Activated B cell treated with CpG ODN at 0.5 μM for 24 hours (primary cell): Measurements from ENCODE around the gene TMBIM6. TPM values are rescaled to one million over a fixed set of nuclear protein-coding genes. Genes with fewer than 3 reads are reported as not detected.

ENCODE experiments used
- ATAC-seq: fragments of 200-7000 bp; cut with Tn5 transposase; one replicate; pipeline ENCODE4 v1.10.0; 2021; ENCODE audit warnings: low read depth, mild to moderate bottlenecking, moderate library complexity
- CTCF ChIA-PET: fragments of 350-600 bp; sonication (Branson Sonifier 250); formaldehyde crosslinking; loops from one replicate; lab custom pipeline; 2021; ENCODE audit warnings: antibody characterized with exemption; lab: Charles Lee
- POLR2A ChIA-PET: fragments of 350-600 bp; sonication (Branson Sonifier 250); formaldehyde crosslinking; loops from one replicate; lab custom pipeline; 2021; ENCODE audit warnings: antibody characterized with exemption; lab: Charles Lee
- DNase-seq: peaks from one replicate; pipeline ENCODE4 v3.0.0; 2022
- H3K27ac Mint-ChIP-seq: one replicate; pipeline ENCODE4 v1.8.0; 2020; ENCODE audit warnings: mixed read lengths
- H3K27me3 Mint-ChIP-seq: one replicate; pipeline ENCODE4 v1.8.0; 2021; ENCODE audit warnings: mixed read lengths
- H3K36me3 Mint-ChIP-seq: one replicate; pipeline ENCODE4 v1.8.0; 2021; ENCODE audit warnings: low read depth, mixed read lengths
- H3K4me1 Mint-ChIP-seq: one replicate; pipeline ENCODE4 v1.8.0; 2021; ENCODE audit warnings: mixed read lengths
- H3K4me3 Mint-ChIP-seq: one replicate; pipeline ENCODE4 v1.8.0; 2020; ENCODE audit warnings: mild to moderate bottlenecking, mixed read lengths
- H3K9me3 Mint-ChIP-seq: one replicate; pipeline ENCODE4 v1.8.0; 2020; ENCODE audit warnings: mixed read lengths
- CTCF ChIP-seq: fragments of 200-600 bp; IDR thresholded peaks from one replicate; pipeline ENCODE4 v1.8.0; 2022; ENCODE audit warnings: antibody characterized with exemption, mild to moderate bottlenecking
- intact Hi-C: fragments of 100-400 bp; cut with micrococcal nuclease; formaldehyde crosslinking; loops from one replicate; pipeline ENCODE4 v1.15.1; 2024
- total RNA-seq: library from RNA; stranded (reverse); gene quantifications from 2 replicates; pipeline ENCODE4 v1.2.3, GENCODE V29; 2022

The TMBIM6 gene
- total RNA-seq, 1 donor from 2014 or later = 366 TPM

DNA sequence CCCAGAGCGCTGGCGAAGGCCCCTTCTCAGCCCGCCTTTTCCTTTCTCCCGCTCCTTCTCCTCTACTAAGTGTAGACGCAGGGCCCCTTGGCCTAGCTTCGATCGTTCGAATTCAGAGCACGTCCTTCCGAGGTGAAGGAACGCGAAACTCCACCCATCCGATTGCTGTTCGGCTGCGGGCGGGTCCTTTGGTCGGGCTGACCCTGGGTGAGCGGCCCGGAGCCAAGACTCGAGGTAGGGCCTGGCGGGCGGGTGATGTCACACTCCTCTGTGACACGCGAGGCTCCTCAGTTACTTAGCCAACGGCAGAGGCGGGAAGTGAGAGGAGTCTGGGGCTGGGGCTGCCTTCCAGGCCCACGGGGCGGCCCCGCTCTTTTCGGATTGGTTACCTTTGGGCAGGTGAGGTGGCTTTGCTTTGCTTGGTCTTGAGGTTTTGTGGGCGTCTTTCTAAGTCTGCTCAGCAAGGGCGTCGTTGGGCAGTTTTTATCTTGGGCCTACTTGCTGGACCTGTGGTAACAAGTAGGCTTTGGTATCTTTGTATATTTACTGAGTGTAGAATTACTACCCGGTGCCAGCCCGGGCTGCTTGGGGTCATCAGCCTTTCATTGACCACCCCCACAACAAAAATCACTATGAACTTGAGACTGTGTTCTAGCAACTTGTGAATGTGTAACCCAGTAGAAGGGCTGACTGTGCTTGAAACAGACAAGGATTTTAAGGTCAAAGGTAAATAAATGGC lies 694 bp downstream of the TMBIM6 start:
- Mint-ChIP-seq H3K36me3 (peaks cover 38% of the 10 kb centered on the region), H3K4me1 (peaks cover 57% of the 10 kb centered on the region), H3K27ac (peak overlapping the region; percentile 98), H3K27me3 (no peaks in the 10 kb centered on the region), H3K4me3 (peak overlapping the region; percentile 95), H3K9me3 (no peaks in the 10 kb centered on the region)
- ChIA-PET CTCF (interaction anchor here (0.6 to 2.8 kb wide), 32 partner anchors 7 to 454 kb away, joined by 3 to 48 read pairs (median 4); partner anchors contain the start of genes BCDIN3D and NCKAP5L), POLR2A (interaction anchor here (0.6 to 2.2 kb wide), 53 partner anchors 8 to 1607 kb away, joined by 3 to 43 read pairs (median 6); partner anchors contain the start of genes BCDIN3D, CERS5, COX14 and KANSL2)
- DNase-seq (peak; percentile 74), ATAC-seq (peak; percentile 54)
- no peak for TF ChIP-seq CTCF
- intact Hi-C loops = loop anchor here (1.0 kb wide), 10 partner anchors 11 to 370 kb away; partner anchors contain the start of genes COX14, FMNL3, NCKAP5L and PRPF40B

- TF ChIP-seq CTCF = no peak
- intact Hi-C loops = no loop called here
- H3K27ac Mint-ChIP-seq = peak overlapping the region; percentile 6
- H3K36me3 Mint-ChIP-seq = peaks cover 48% of the 10 kb centered on the region
- CTCF ChIA-PET = interaction anchor here (0.6 to 1.2 kb wide), 3 partner anchors 19 to 108 kb away, joined by 3 to 6 read pairs (median 4); no protein-coding TSS in a partner anchor
- peak overlapping the region; percentile 5 for H3K4me3 Mint-ChIP-seq
- ATAC-seq (no peak), DNase-seq (no peak)
- peaks cover 77% of the 10 kb centered on the region for H3K4me1 Mint-ChIP-seq
- POLR2A ChIA-PET = no interaction called here
- H3K9me3 Mint-ChIP-seq = no peaks in the 10 kb centered on the region
- no peaks in the 10 kb centered on the region for H3K27me3 Mint-ChIP-seq
Observed at GRCh38 chr12:49744363-49744885, 3.1 kb downstream of the TMBIM6 start.

DNA sequence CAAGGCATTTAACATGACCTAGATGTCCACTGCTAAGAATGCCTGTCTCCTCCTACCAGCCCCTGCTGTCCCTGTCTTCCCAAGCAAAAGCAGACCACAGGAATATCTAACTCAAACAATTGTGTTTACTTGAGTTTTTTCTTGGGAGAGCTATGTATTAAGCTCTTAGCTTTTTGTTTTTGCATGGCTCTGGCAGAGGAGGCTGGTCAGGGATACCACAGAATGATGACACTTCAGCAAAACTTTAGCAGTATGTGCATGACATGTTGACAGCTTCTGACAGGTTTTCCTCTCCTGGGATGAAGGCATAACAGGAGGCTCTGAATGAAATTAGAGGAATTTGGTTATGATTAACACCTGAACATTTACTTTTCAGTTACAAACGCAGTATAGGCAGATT lies 6.9 kb downstream of the TMBIM6 start:
- Mint-ChIP-seq H3K36me3 (peaks cover 66% of the 10 kb centered on the region), H3K4me1 (peaks cover 88% of the 10 kb centered on the region), H3K27me3 (no peaks in the 10 kb centered on the region), H3K27ac (peak overlapping the region; percentile 35), H3K4me3 (no peak overlapping the region), H3K9me3 (no peaks in the 10 kb centered on the region)
- DNase-seq (no peak), ATAC-seq (no peak)
- ChIA-PET CTCF (interaction anchor here (1.0 to 2.0 kb wide), 4 partner anchors 7 to 91 kb away, joined by 3 to 9 read pairs (median 5); partner anchors contain the start of gene TMBIM6), POLR2A (interaction anchor here (0.6 to 1.6 kb wide), 2 partner anchors 14 to 62 kb away, joined by 3 to 5 read pairs; no protein-coding TSS in a partner anchor)
- intact Hi-C loops = no loop called here
- no peak for TF ChIP-seq CTCF

DNA sequence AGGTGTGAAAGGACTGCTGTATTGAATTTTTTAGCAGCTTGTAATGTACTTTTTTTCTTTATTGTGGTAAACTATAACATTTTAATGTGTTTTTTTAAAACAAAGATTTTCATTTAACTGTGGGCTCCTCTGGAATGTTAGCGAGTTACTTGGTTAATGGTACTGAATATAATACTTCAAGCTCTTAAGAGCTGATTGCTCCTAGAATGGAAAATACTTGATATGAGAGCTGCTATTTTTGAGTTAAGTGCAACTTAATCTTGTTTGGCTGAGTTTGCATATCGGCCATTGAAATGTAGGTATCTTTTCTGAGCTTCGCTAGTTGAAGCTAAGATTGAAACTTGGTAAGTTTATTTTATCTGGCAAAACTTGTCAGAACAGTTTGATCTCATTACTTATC lies 7.4 kb downstream of the TMBIM6 start:
- ChIA-PET CTCF (interaction anchor here (1.0 to 2.0 kb wide), 5 partner anchors 8 to 90 kb away, joined by 3 to 9 read pairs (median 6); partner anchors contain the start of gene TMBIM6), POLR2A (interaction anchor here (0.6 to 2.2 kb wide), 3 partner anchors 7 to 63 kb away, joined by 3 to 17 read pairs (median 5); partner anchors contain the start of gene TMBIM6)
- no peaks in the 10 kb centered on the region for H3K9me3 Mint-ChIP-seq
- H3K4me3 Mint-ChIP-seq = peak overlapping the region; percentile 46
- peaks cover 88% of the 10 kb centered on the region for H3K4me1 Mint-ChIP-seq
- no peak for DNase-seq
- intact Hi-C loops = no loop called here
- H3K27me3 Mint-ChIP-seq = no peaks in the 10 kb centered on the region
- H3K36me3 Mint-ChIP-seq = peaks cover 66% of the 10 kb centered on the region
- TF ChIP-seq CTCF = no peak
- peak overlapping the region; percentile 84 for H3K27ac Mint-ChIP-seq
- no peak for ATAC-seq
